SIG-M5 treated with dmso at 0.1 percent for 504 hours (cell line): ENCODE data around the gene NET1.

Experiments used
- DNase-seq: peaks from one replicate; lab custom pipeline; 2025; ENCODE audit not compliant: unreplicated experiment; lab: John Stamatoyannopoulos, UW

NET1 gene

DNA sequence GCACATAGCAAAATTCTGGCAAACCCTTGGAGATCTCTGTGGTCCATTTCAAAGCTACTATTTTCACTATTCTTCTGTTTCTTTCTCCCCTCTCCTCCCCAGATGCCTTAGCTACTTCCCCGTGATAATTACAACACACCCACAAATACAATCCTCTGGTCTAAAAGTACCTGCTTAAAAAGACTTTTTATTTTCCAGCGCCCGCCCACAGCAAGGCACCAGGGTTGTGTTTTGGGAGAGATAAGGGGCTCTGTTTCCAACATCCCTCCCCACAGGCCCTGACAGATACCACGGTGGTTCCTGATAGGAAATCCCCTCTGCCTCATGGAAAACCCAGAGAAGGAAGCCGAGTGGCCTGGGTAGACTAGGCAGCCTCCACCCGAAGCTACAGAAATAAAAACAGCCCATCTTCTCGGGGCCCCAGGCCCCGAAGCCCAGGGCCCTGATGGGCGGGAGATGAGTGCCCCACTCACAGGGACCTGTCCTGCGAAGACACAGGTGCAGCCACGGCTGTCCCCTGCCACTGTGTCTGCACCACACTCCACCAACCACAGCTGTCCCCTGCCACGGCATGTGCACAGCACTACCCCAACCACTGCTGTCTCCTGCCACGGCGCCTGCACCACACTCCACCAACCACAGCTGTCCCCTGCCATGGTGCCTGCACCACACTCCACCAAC, 67.3 kb downstream of the NET1 start:
- no peak for DNase-seq

DNA sequence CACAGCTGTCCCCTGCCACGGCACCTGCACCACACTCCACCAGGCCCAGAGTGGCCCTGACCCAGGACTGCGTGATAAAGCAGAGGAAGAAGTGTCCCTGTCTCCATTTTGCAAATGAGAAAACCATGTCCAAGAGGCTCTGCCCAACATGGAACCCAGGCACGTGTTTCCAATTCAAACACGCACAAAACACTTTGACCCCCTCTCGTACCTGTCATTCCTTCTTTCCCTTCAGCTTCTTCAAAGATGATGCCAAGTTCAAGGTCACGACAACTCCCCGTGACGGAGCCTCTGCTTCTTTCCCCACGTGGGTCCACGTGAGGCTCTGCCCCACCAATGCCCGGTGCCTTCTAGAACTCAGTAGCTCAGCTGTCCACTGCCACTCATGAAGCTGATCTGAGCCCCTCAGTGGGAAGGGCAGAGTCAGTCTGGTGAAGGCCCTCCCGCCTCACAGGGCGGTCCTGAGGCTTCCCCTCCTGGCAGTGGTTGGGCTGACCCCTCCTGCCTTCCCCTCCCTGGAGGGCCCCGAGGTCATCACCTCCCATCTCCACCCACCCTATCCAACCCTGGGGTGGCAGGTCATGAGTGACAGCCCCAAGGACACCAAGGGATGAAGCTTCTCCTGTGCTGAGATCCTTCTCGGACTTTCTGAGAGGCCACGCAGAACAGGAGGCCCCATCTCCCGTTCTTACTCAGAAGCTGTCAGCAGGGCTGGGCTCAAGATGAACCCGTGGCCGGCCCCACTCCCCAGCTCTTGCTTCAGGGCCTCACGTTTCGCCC, 68.0 kb downstream of the NET1 start:
- DNase-seq, result no peak

DNA sequence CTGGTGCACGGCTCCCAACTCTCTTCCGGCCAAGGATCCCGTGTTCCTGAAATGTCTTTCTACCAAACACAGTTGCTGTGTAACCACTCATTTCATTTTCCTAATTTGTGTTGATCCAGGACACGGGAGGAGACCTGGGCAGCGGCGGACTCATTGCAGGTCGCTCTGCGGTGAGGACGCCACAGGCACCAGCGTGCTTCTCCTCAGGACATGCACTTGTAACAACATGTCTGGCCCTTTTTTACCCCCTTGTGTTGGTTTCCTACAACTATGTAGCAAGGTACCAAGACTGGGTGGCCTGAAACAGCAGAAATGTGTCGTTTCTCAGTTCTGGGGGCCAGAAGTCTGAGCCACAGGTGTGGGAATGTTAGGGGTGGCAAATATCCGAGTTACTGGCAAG, 68.8 kb downstream of the NET1 start:
- no peak for DNase-seq

DNA sequence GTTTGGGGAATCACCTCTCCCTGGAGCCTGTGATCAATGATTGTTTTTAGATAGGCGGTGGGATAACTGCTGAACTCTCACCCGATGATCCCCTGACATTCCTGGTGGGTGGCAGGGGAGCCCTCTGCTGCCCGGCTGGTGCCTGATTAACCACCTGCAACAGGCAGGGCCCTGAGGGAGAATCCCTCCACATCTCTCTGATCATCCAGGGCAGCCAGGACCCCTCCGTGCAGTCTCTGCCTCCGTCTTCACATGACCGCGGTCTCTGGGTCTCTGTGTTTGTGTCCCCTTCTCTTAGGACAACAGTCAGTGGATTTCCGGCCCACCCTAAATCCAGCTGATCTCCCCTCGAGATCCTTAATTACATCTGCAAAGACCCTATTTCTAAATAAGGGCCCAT, 69.7 kb downstream of the NET1 start:
- no peak for DNase-seq

DNA sequence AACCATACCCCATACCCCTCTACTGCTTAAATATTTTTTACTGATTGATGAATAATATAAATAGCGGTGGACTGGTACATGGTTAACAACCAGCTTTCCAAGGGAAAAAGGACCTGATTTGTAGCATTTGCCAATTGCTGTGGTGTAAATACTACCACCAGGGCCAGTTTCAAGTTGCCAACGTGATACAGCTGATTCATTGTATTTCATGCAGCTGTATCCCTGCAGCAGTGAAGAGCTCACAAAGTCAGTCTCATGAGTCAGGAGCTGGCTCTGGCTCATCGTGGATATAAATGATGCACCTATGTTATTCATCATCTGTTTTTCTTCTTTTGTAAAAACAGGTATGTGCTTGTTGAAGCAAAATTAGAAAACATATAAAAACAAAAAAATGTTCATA, 71.8 kb downstream of the NET1 start:
- DNase-seq, result no peak

DNA sequence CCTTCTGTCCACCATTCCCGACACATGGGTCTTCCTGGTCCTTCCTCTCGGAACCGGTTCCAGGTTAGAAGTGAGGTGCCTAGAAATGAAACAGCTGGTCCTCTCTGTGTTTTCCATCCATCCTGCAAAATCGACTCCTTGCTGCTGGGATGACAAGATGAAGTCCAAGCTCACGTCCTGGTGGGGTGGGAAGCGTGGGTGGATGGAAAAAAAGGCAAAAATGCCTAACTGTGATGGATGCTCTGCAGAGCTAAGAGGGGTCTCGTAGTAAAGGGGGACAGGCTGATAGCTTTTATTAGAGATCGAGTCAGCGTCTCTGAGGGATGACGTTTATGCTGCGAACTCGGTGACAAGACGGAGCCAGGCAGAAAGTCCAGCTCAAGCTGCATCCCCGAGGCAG, 72.9 kb downstream of the NET1 start:
- no peak for DNase-seq

DNA sequence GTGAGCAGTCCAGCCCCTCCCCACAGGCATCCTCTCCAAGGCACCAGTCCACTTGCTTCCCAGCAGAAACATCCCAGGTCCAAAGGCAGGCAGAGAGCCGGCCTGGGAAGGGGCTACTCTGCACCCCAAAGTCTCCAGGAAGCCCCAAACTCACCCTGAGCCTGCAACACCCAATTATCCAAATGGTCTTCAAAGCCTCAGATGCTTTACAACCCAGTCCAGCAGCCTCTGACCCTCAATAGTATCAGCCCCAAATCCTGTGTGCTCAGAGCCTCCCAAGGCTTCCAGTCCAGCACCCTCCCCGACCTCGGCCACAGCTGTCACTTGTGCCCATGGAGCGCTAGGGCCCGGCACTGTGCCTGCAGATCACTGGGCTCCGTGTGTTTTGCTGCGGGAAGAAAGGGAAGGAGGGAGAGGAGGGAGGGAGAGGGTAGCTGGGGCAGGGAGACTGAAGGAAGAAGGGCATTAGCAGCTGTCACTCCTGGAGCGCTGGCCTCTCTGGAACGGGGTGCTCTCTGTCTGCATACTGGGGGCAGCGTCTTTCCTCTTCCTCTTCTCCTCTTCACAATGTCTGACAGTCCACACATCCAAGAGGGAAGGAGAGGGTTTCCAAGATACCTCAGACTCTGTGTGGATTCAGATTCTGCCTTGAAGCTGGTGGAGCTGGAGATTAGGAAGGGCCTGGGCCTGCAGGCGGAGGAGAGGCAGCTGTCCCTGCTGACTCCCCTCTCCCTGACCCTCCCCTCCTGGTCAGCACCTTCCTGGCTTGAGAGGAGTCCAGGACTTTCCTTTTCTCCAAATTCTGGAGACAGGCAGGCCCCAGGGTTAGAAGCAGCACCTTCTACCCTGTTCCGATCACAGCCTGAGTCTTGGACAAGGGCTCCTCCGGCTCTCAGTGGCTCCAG, 73.8 kb downstream of the NET1 start:
- no peak for DNase-seq

DNA sequence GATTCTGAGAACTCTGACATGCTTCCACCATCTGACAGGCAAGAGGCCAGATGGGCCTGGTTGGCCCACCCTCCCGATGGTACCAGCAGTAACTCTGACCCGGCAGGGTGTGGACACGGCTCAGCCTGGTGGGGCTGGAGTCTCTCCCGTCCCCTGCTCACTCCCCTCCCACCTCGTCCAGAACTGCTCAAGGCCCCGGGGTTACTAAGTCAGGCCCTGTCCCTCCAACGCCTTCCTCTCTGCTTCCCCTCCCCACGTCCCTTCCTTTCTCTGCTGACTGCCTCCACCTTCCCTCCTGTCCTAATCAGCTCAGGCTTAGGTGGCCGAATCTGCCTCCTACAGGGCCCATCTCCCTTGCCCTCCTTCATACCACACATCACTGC, 74.5 kb downstream of the NET1 start:
- no peak for DNase-seq

DNA sequence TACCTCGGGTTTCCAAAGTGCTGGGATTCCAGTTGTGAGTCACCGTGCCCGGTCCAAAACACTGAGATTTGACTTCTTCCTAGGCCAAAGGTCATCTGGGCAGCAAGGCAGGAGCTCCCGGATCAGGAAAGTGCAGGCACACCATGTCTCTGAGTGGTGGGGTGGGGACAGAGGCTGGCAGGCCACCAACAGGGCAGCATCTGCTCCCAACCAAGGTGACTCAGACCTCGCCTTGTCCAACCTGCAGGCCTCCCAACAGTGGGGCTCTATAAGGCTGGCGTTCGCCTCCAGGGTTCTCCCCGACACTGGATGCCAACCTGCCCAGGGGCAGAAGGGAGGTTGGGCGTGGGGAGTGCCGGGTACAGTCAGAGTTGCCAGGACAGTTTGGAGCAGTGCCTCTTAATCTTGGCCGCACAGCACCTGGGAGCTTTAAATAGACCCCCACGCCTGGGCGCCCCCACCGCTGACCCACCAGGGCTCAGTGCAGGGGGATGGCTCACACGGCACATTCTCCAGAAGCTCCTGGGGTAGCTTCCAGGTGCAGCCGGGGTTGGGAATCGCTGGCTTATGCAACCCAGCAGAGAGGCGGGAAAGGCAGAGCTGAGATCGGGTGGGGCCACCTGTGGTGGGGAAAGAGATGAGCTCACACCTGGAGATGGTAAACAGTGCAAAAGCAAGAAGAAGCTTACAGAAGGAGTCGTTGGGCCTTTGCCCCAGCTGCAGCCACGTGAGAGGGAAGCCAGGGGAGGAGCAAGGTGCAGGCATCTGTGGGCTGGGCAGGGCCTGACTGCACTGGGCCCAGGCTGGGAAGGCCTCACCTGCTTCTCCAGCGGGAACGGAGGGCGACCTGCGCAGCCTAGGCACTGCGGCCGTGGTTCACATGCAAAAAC, 76.2 kb downstream of the NET1 start:
- peak; percentile 63 for DNase-seq

DNA sequence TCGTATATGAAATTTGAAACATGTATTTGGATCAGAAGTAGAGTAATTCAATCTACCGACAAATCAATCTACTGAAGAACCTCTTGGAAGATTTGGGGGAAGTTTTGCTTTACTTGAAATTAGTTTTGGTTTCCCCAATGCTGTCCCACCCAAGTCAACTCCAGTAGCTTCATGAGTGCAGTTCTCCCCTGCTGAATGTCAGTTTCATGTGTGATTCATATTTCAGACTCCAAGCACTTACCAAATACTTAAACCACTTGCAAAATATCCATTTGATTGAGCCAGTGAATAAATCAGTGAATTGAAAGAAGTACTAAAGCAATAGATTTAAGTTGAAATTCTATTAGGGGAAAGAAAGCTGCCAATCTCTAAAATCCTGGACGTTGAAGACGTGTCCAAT, 77.7 kb downstream of the NET1 start:
- no peak for DNase-seq

DNA sequence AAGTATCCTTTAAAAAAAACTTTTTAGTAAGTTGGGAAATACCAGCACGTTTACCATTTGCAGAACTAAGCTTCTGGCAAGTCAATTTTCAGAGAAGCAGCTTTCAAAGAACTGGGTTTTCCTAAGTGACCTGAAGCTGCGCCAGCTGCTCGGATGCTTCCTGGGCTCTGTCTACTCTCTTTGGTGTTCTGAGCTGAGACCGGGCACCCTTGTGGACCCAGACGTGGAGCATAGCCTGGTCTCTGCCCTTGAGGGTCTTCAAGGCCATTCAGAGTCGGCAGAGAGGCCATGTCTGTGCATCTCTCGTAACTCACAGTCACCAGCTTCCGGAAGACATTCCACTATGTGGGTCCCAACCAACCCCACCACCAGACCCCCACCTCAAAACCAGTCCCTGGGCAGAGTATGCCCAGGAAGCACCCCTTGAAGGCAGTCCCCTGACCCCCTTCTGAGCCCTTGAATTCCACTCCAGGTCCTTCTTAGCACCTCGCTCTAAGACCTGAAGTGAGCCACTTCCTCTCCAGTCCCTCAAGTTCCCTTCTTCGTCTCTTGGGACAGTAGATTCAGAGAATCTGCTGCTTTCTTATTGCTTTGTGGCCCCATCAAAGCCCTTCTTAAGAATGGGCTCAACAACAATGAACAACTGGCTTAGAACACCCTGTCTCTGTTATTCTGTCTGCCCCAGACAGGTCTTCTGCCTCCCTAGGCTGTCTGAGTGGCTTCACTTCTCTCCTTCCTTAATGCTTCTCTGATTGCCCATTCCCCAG, 78.5 kb downstream of the NET1 start:
- no peak for DNase-seq

DNA sequence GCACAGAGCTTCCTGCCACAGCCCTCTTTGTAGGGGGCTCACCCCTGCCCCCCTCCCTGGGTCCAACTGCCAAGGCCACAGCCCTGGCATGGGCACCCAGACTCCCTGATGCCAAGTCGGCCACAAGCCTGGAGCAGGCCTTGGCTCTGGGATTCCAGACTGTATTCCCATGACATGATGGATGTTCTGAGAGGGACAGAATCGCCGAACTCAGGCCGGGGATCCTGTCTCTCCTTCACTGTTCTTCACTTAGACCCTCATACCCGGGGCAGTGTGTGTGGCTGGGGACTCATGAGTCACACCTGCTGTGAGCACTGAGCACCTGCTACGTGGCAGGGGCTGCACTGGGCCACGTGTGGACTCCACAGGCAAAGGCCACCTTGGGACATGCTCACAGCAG, 79.1 kb downstream of the NET1 start:
- no peak for DNase-seq

DNA sequence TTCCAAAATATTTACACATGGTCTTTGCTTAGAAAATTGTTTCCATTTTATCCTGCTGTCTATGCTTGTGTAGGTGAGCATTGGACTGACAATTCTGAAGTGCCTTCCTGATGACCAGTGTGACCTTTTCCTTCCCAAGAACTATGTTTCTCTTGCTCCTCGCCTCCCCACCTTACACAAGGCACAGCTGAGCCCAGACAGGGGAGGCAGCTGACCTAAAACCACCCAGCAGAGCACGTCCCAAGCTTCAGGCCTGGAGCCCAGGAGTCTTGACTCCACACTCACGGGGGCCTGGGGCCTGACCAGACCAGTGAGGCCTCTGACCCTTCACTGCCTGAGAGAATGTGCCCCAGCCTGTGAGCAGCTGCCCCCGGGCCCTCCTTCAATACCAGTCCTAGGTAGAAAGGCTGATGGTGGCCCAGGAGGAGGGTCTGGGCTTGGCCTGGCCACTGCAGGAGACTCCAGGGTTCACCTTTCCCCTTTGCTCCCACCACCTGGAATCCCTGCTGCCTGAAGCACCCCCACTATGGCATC, 80.0 kb downstream of the NET1 start:
- no peak for DNase-seq

DNA sequence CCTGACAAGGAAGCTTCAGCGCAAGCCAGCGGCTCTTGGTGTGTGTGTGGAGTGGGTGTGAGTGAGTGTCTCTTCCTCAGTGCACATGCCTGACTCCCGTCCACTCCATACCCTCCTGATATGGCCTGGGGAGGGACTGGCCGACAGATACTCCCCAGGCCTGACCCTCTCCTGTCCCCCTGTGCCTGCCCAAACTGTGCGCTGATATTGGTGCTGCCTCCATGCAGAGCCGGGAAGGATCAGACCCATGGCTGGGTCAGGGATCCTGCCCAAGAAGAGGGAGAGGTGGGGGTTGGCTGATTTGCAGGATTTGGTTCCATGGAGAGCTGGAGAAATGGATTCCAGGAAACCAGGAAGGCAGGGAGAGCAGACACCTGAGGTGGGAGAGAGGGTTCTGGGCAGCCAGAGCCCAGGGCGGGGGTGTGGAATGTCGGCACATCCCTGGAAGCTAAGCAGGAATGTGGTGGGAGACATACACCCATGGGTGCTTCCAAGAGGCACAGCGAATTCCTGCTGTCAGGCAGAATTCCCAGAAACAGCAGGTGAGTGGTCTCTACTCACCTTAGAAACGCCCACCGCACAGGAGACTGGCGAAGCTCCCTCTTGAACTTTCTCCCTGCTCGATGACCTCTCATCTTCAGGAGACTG, 80.7 kb downstream of the NET1 start:
- DNase-seq, result no peak

DNA sequence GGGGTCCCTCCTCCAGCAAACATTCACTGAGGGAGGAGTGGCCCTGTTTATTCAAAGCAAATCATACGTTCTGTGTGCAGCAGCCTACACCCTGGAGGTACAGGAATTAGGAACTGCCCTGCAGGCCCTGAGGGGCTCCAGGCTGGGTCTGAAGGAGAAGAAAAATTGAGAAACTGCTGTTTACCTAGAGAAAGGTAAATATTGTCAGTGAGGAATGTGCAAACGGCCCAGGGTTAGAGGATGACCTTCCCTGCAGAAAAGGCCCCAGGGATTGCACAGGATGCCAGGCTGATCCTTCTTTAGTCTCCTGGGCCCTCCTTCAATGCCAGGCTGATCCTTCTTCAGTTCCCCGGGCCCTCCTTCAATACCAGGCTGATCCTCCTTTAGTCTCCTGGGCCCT, 81.3 kb downstream of the NET1 start:
- DNase-seq, result peak; percentile 51

DNA sequence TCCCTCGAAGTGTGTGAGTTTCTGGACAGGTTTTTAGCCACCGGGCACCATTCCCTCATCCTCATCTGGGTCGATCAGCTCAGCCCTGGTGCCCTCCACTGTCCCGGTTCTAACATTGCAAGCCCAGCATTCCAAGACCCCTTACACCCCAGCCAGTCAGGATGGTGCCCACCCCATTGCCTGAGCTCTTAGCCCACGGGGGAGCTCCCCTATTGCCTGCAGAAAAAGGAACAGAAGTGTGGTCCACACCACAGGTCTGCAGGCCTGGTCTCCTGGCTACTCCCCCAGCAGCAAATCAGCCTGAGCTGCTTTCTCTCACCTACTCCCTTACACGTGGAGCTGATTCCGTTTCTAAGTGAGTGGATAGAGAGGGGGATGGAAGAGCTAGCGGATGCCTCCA, 82.3 kb downstream of the NET1 start:
- no peak for DNase-seq

DNA sequence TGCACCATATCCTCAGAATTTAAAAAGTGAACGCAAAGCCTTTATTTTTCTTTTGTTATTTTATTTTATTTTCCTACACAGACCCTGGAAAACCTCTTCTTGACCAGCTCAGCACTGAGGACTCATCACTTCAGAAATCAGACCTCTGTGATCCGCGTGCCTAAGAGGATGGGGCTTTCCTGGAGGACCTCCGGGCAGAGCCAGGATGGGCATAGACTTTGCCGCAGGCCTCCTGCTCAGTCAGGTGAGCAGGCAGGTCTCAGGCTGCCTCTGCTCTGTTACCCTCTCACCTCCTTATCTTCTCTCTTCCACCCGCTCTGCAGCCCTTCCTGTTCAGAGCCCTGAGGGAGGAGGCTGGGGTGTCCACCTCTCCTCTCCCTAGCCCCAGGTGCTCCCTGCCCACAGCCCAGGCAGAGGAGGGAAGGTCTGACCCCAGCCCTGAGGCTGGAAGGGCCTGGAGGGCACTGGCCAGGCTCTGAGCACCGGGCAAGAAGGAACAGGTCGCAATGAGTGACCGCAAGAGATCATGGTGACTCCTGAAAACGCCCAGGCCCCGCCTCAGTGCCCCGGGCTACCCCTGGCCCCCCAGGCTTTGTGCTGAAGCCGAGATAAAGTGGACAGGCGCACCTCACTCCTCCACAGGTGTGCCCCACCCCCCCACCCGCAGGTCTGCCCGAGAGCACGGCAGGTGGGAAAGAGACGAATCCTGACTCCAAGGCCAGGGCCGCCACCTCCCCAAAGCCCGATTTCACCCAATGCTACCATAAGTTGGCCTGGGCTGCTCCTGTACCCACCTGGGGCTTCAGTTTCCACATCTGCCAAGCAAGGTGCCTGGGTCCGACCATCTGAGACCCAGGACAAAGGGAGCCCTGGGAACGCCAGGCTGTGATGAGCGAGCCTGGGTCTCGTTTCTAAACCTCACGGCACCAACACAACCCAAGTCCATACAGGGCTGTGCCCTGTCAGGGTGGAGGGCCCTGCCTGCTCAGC, 84.2 kb downstream of the NET1 start:
- DNase-seq, result no peak

DNA sequence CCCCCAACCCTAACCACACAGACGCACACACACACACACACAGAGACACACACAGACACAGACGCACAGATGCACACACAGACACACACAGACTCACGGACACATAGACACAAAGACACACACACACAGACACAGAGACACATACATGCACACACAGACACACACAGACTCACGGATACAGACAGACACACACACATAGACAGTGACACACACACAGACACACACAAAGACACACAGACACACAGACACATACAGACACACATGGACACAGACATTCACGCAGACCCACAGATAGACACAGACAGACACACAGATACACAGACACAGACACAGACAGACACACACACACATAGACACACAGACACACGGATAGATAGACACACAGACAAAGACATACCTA, 84.9 kb downstream of the NET1 start:
- no peak for DNase-seq
